NT2/D1 (cell line): Measurements from ENCODE around the gene SALL3.

ENCODE experiments used
- YY1 ChIP-seq: IDR thresholded peaks from 2 replicates; pipeline ENCODE4 v1.6.1; 2011; ENCODE audit not compliant: insufficient read length, insufficient read depth
- ZNF274 ChIP-seq: IDR thresholded peaks from 2 replicates; pipeline ENCODE4 v1.6.1; 2011; ENCODE audit warnings: mild to moderate bottlenecking, low read depth, low read length

DNA sequence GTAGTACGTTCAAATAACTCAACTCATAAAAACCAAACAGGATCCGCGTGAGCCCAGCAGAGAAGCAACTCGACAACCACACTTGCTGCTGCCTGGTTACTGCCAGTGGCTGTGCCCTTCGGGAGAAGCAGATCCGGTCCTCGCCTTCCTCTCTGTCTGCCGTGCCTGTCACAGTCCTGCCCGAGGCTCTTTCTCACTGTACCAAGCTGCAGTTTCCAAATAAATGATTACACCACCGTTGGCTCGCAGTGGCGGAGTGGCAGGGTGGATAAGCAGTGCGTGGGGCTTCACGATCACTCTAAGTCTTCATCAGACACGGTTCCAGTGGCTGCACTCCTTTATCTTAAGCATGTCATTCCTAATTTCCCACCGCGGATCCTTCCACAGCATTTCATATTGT is 26.1 kb upstream of the SALL3 start:
- TF ChIP-seq ZNF274 (no peak), YY1 (no peak)
